H1 (cell line): ENCODE data around the gene CMSS1. TPM values are rescaled to one million over a fixed set of nuclear protein-coding genes. Genes with fewer than 3 reads are reported as not detected.

Experiments used
- CTCF ChIA-PET: fragments of 300-600 bp; sonication (Branson Sonifier 250); formaldehyde crosslinking; loops from one replicate; lab custom pipeline; 2021; ENCODE audit not compliant: partially characterized antibody; lab: Charles Lee
- POLR2A ChIA-PET: fragments of 300-600 bp; sonication (Branson Sonifier 250); formaldehyde crosslinking; loops from one replicate; lab custom pipeline; 2021; ENCODE audit warnings: inconsistent platforms; ENCODE audit not compliant: partially characterized antibody; lab: Charles Lee
- DNase-seq, 2 experiments: peaks; one replicate each; pipeline versions ENCODE4 v3.0.0 to v3.0.0-alpha.2; 2010 to 2022; ENCODE audit warnings: low spot score in 2 of 2, low read depth in 1 of 2, mixed read lengths in 1 of 2
- FAIRE-seq: peaks from 2 replicates; lab custom pipeline; 2011; peaks lifted over from hg19 to GRCh38; lab: Jason Lieb, UNC
- H2AFZ ChIP-seq: 2 replicates; pipeline ENCODE4 v1.8.1; 2012; ENCODE audit warnings: low read length, inconsistent platforms
- H2AK5ac ChIP-seq: 2 replicates; pipeline ENCODE4 v1.6.1; 2013; ENCODE audit warnings: low read depth, low read length
- H2BK120ac ChIP-seq: replicated peaks from 2 replicates; pipeline ENCODE3; 2013; ENCODE audit warnings: low read depth, low read length, inconsistent platforms
- H2BK12ac ChIP-seq: 2 replicates; pipeline ENCODE4 v1.6.1; 2013; ENCODE audit warnings: low read depth, low read length
- H2BK15ac ChIP-seq: 2 replicates; pipeline ENCODE4 v1.6.1; 2013; ENCODE audit warnings: low read length
- H2BK20ac ChIP-seq: 2 replicates; pipeline ENCODE4 v1.6.1; 2013; ENCODE audit warnings: low read length
- H2BK5ac ChIP-seq: 2 replicates; pipeline ENCODE4 v1.6.1; 2013; ENCODE audit warnings: low read depth, low read length
- H3K14ac ChIP-seq: 2 replicates; pipeline ENCODE4 v1.6.1; 2013; ENCODE audit warnings: inconsistent platforms; ENCODE audit not compliant: insufficient read length
- H3K18ac ChIP-seq: 2 replicates; pipeline ENCODE4 v1.6.1; 2013; ENCODE audit warnings: low read length; ENCODE audit errors: extremely low read depth
- H3K23ac ChIP-seq: 2 replicates; pipeline ENCODE4 v1.6.1; 2013; ENCODE audit warnings: inconsistent platforms; ENCODE audit not compliant: insufficient read length
- H3K23me2 ChIP-seq: 2 replicates; pipeline ENCODE4 v1.6.1; 2013; ENCODE audit warnings: low read depth, low read length
- H3K27ac ChIP-seq: 2 replicates; pipeline ENCODE4 v1.6.1; 2011; ENCODE audit warnings: low read depth, low read length, inconsistent platforms
- H3K27me3 ChIP-seq, 4 experiments: replicated peaks in 1 of 4; 1 replicate in 1 of 4; 2 replicates in 3 of 4; pipeline versions ENCODE4 v1.6.1 to v1.8.1; 2011 to 2013; ENCODE audit warnings: low read length in 3 of 4, mild to moderate bottlenecking in 3 of 4, inconsistent platforms in 2 of 4, mixed read lengths in 2 of 4, moderate library complexity in 1 of 4; ENCODE audit not compliant: control insufficient read depth in 3 of 4, insufficient read depth in 3 of 4; ENCODE audit errors: extremely low read depth in 1 of 4
- H3K36me3 ChIP-seq, 4 experiments: 2 replicates each; pipeline versions ENCODE4 v1.6.1 to v1.8.1; 2011 to 2013; ENCODE audit warnings: mild to moderate bottlenecking in 4 of 4, low read length in 3 of 4, moderate library complexity in 2 of 4, control low read depth in 1 of 4, inconsistent platforms in 1 of 4; ENCODE audit not compliant: insufficient read depth in 4 of 4, control insufficient read depth in 2 of 4
- H3K4ac ChIP-seq: replicated peaks from 2 replicates; pipeline ENCODE3; 2013; ENCODE audit warnings: low read length, low read depth, mixed read lengths, inconsistent platforms; ENCODE audit not compliant: insufficient read length
- H3K4me1 ChIP-seq, 4 experiments: replicated peaks in 1 of 4; 1 replicate in 1 of 4; 2 replicates in 3 of 4; pipeline versions ENCODE4 v1.6.1 to v1.8.1; 2011 to 2013; ENCODE audit warnings: low read length in 3 of 4, inconsistent platforms in 2 of 4, mixed read lengths in 1 of 4; ENCODE audit not compliant: insufficient read depth in 4 of 4, control insufficient read depth in 3 of 4
- H3K4me2 ChIP-seq, 2 experiments: 2 replicates each; pipeline versions ENCODE4 v1.6.1 to v1.8.1; 2011 to 2013; ENCODE audit warnings: low read depth in 2 of 2, low read length in 2 of 2, control low read depth in 1 of 2, inconsistent platforms in 1 of 2, mild to moderate bottlenecking in 1 of 2; ENCODE audit not compliant: insufficient read depth in 1 of 2
- H3K4me3 ChIP-seq, 4 experiments: fragments of 200-600, 300-600 bp in 1 of 4; sonication (generic), shearing (Covaris generic), sonication (Bioruptor Twin) in 1 of 4; 2 replicates each; pipeline versions ENCODE4 v1.5.1 to v1.8.1; 2011 to 2016; ENCODE audit warnings: low read length in 4 of 4, low read depth in 3 of 4, control low read depth in 2 of 4, inconsistent platforms in 2 of 4, mild to moderate bottlenecking in 2 of 4, mixed read lengths in 1 of 4, moderate library complexity in 1 of 4; ENCODE audit not compliant: insufficient read depth in 2 of 4; ENCODE audit errors: extremely low read depth in 1 of 4
- H3K56ac ChIP-seq: replicated peaks from 2 replicates; pipeline ENCODE3; 2013; ENCODE audit warnings: low read depth, mild to moderate bottlenecking, mixed read lengths, low read length, inconsistent platforms; ENCODE audit not compliant: insufficient read length
- H3K79me1 ChIP-seq: 2 replicates; pipeline ENCODE4 v1.6.1; 2013; ENCODE audit warnings: low read depth, low read length, control low read depth
- H3K79me2 ChIP-seq, 2 experiments: 2 replicates each; pipeline versions ENCODE4 v1.6.1 to v1.8.1; 2012 to 2013; ENCODE audit warnings: low read length in 2 of 2, mild to moderate bottlenecking in 2 of 2, inconsistent platforms in 1 of 2; ENCODE audit not compliant: insufficient read depth in 2 of 2, control insufficient read depth in 1 of 2
- H3K9ac ChIP-seq, 4 experiments: replicated peaks in 1 of 4; 1 replicate in 1 of 4; 2 replicates in 3 of 4; pipeline versions ENCODE4 v1.6.1 to v1.8.1; 2011 to 2013; ENCODE audit warnings: low read depth in 3 of 4, low read length in 3 of 4, control low read depth in 2 of 4, mild to moderate bottlenecking in 2 of 4, moderate library complexity in 2 of 4, inconsistent platforms in 1 of 4; ENCODE audit errors: extremely low read depth in 1 of 4
- H3K9me3 ChIP-seq, 2 experiments: 2 replicates each; pipeline versions ENCODE4 v1.6.1 to v1.8.1; 2012 to 2013; ENCODE audit warnings: mild to moderate bottlenecking in 2 of 2, moderate library complexity in 2 of 2, control low read depth in 1 of 2, inconsistent platforms in 1 of 2, low read depth in 1 of 2, low read length in 1 of 2, mixed read lengths in 1 of 2; ENCODE audit not compliant: insufficient read depth in 2 of 2
- H4K20me1 ChIP-seq, 2 experiments: replicated peaks in 1 of 2; 2 replicates each; pipeline versions ENCODE3 to v1.8.1; 2011 to 2013; ENCODE audit warnings: inconsistent platforms in 2 of 2, low read length in 2 of 2, mild to moderate bottlenecking in 1 of 2; ENCODE audit not compliant: insufficient read depth in 2 of 2, control insufficient read depth in 1 of 2
- H4K5ac ChIP-seq: 2 replicates; pipeline ENCODE4 v1.6.1; 2013; ENCODE audit warnings: low read length, low read depth, mixed read lengths, inconsistent platforms; ENCODE audit not compliant: insufficient read length
- H4K8ac ChIP-seq: 2 replicates; pipeline ENCODE4 v1.8.0; 2013; ENCODE audit warnings: mild to moderate bottlenecking, moderate library complexity, low read length, inconsistent platforms; ENCODE audit not compliant: insufficient read depth; ENCODE audit errors: extremely low read depth
- H4K91ac ChIP-seq: replicated peaks from 2 replicates; pipeline ENCODE3; 2013; ENCODE audit warnings: low read length, mixed read lengths, inconsistent platforms; ENCODE audit not compliant: insufficient read length
- ASH2L ChIP-seq: fragments of 200-600, 300-600 bp; sonication (generic); IDR thresholded peaks from one replicate; pipeline ENCODE4 v1.7.1; 2017; ENCODE audit warnings: low read length
- BRCA1 ChIP-seq: IDR thresholded peaks from 2 replicates; pipeline ENCODE4 v1.6.1; 2012; ENCODE audit warnings: low read depth, low read length, improper control_type of control experiment
- POU5F1 ChIP-seq: IDR thresholded peaks from 2 replicates; pipeline ENCODE4 v1.6.1; 2011; ENCODE audit warnings: low read depth, mild to moderate bottlenecking, low read length, moderate library complexity
- SIRT6 ChIP-seq: IDR thresholded peaks from one replicate; pipeline ENCODE4 v1.7.1; 2012; ENCODE audit warnings: low read length, inconsistent platforms
- WGBS, 2 experiments: shearing (Covaris generic) in 1 of 2; methylation state at CpG; one replicate each; pipeline versions ENCODE4 v1.1.6 to v1.1.7; 2013 to 2015; ENCODE audit warnings: low lambda C conversion rate in 2 of 2, mixed read lengths in 2 of 2, inconsistent platforms in 1 of 2, low coverage in 1 of 2, missing lambda C conversion rate in 1 of 2; ENCODE audit not compliant: insufficient replicate concordance in 2 of 2, insufficient coverage in 1 of 2, insufficient read length in 1 of 2; ENCODE audit errors: extremely low coverage in 1 of 2, missing lambda C conversion rate in 1 of 2; 5-methylcytosine and 5-hydroxymethylcytosine counted together
- polyA plus RNA-seq, 7 experiments: library from polyadenylated mRNA; depleted of rRNA in 3 of 7; stranded (reverse) in 5 of 7; unstranded in 2 of 7; fragments of >200 nt in 5 of 7; fragments of 200-250 nt in 2 of 7; gene quantifications; 1 replicate in 5 of 7; 2 replicates in 1 of 7; 4 replicates in 1 of 7; pipeline versions ENCODE4 v1.2.1 to v1.2.3, GENCODE V29; 2011 to 2013; ENCODE audit warnings: missing spikeins in 2 of 7, mixed read lengths in 2 of 7
- total RNA-seq: library from RNA; stranded (reverse); fragmentation: NEBNext Ultra II Directional; extraction: Animal tissue kit (Norgen Biotek cat#: 25700); gene quantifications from 2 replicates; pipeline ENCODE4 v1.2.1, GENCODE V29; 2021

The CMSS1 gene
- total and polyA plus RNA-seq, 2 of the 8 experiments (the other 6 are each of a cell fraction or from before 2014, with no cell fraction given): 15.2 to 75.1 TPM

GRCh38 chr3:99949956-99950670 is 132.5 kb downstream of the CMSS1 start:
- no peaks in the 10 kb centered on the region for H3K79me2 ChIP-seq
- no peak overlapping the region for H2BK5ac ChIP-seq
- no peak overlapping the region for H2BK120ac ChIP-seq
- POLR2A ChIA-PET: no interaction called here
- no peaks in the 10 kb centered on the region for H3K36me3 ChIP-seq
- no peak overlapping the region for H4K5ac ChIP-seq
- H3K23ac ChIP-seq: no peak overlapping the region
- CTCF ChIA-PET: interaction anchor here (0.9 to 1.5 kb wide), 3 partner anchors 14 to 119 kb away, joined by 3 to 6 read pairs (median 3); no protein-coding TSS in a partner anchor
- H3K14ac ChIP-seq: no peak overlapping the region
- H3K4me2 ChIP-seq: no peak overlapping the region
- no peaks in the 10 kb centered on the region for H3K9me3 ChIP-seq
- DNase-seq: no peak
- H3K79me1 ChIP-seq: peaks cover 6% of the 10 kb centered on the region; the same call in 1 of the 2 replicates
- peaks cover 0 to 5% (median 2%) of the 10 kb centered on the region in 4 experiments; a peak in 4 of 7 replicates for H3K4me1 ChIP-seq
- no peaks in the 10 kb centered on the region for H3K27me3 ChIP-seq
- no peak overlapping the region for H4K8ac ChIP-seq
- FAIRE-seq: no peak
- no peak overlapping the region for H2BK12ac ChIP-seq
- no peak overlapping the region for H3K56ac ChIP-seq
- no peak overlapping the region for H2BK20ac ChIP-seq
- H4K91ac ChIP-seq: no peak overlapping the region
- no peaks in the 10 kb centered on the region for H3K23me2 ChIP-seq
- no peak overlapping the region for H2AFZ ChIP-seq
- H2BK15ac ChIP-seq: no peak overlapping the region
- no peak overlapping the region for H3K4me3 ChIP-seq
- H3K4ac ChIP-seq: no peak overlapping the region
- no peak overlapping the region for H3K27ac ChIP-seq
- TF ChIP-seq SIRT6 (no peak), BRCA1 (no peak), POU5F1 (no peak), ASH2L (no peak)
- TF ChIP-seq, all 59 proteins: peak for 0
- no peak overlapping the region for H3K9ac ChIP-seq
- WGBS, 2 experiments: 85% methylated on average over 5 of the region's 5 CpGs; no CpG with 5 or more reads in 1 of the 2 experiments
- H3K18ac ChIP-seq: no peak overlapping the region
- no peaks in the 10 kb centered on the region for H4K20me1 ChIP-seq
- H2AK5ac ChIP-seq: no peak overlapping the region
